Tibial artery (tissue), 4 donors: Measurements from ENCODE around the gene KISS1R.
"Not testable (repeated sequence)": the region's sequence is repeated elsewhere in the genome, so short reads cannot be mapped to it uniquely, and the experiment has no call there.

Experiments used
- DNase-seq, 2 donors: peaks; one replicate each; pipeline ENCODE4 v3.0.0-alpha.2; 2019
- H3K27ac ChIP-seq, 2 donors: fragments of 200-600 bp; sonication (generic) in 1 of 2; 1 replicate in 1 of 2; 2 replicates in 1 of 2; pipeline ENCODE4 v1.5.1; 2018 to 2019; ENCODE audit warnings: mild to moderate bottlenecking in 1 of 2
- H3K27me3 ChIP-seq, 2 donors: fragments of 200-600 bp; sonication (generic) in 1 of 2; one replicate each; pipeline versions ENCODE4 v1.5.1 to v1.6.0; 2016 to 2019
- H3K36me3 ChIP-seq, 3 donors: fragments of 200-600 bp; sonication (generic) in 2 of 3; one replicate each; pipeline ENCODE4 v1.5.1; 2016 to 2019; ENCODE audit warnings: mild to moderate bottlenecking in 2 of 3
- H3K4me1 ChIP-seq, 4 donors: fragments of 200-600 bp; sonication (generic) in 2 of 4; 1 replicate in 3 of 4; 2 replicates in 1 of 4; pipeline ENCODE4 v1.5.1; 2016 to 2019
- H3K4me3 ChIP-seq, 2 donors: fragments of 200-600 bp; sonication (generic) in 1 of 2; 1 replicate in 1 of 2; 2 replicates in 1 of 2; pipeline ENCODE4 v1.5.1; 2018 to 2019; ENCODE audit warnings: mild to moderate bottlenecking in 2 of 2
- H3K9me3 ChIP-seq, 3 donors: fragments of 200-600 bp; sonication (generic) in 1 of 3; one replicate each; pipeline ENCODE4 v1.5.1; 2016 to 2019
- CTCF ChIP-seq, 2 experiments: fragments of 200-600 bp in 1 of 2; fragments of 450-650 bp in 1 of 2; IDR thresholded peaks; one replicate each; pipeline ENCODE4 v1.5.1; 2017 to 2019; ENCODE audit warnings: antibody characterized with exemption in 2 of 2, mild to moderate bottlenecking in 1 of 2, moderate library complexity in 1 of 2
- intact Hi-C: fragments of 100-400 bp; cut with DNase I; formaldehyde crosslinking; loops from one replicate; pipeline ENCODE4 v1.15.0; 2023; ENCODE audit warnings: low total_unique reads

The KISS1R gene

GRCh38 chr19:873561-874041, 43.5 kb upstream of the KISS1R start:
- Histone ChIP-seq H3K27me3 (no peaks in the 10 kb centered on the region), H3K4me1 (peaks cover 0 to 15% (median 9%) of the 10 kb centered on the region in 4 donors), H3K9me3 (no peaks in the 10 kb centered on the region), H3K36me3 (peaks cover 36 to 90% (median 61%) of the 10 kb centered on the region in 3 donors), H3K4me3 (no peak overlapping the region), H3K27ac (no peak overlapping the region)
- DNase-seq: no peak
- intact Hi-C loops: no loop called here
- no peak for TF ChIP-seq CTCF (IDR thresholded peaks at IDR 0.05)

GRCh38 chr19:875265-875879, 41.8 kb upstream of the KISS1R start:
- TF ChIP-seq CTCF (IDR thresholded peaks at IDR 0.05): no peak
- DNase-seq: no peak
- Histone ChIP-seq H3K4me1 (peaks cover 0 to 8% (median 0%) of the 10 kb centered on the region in 4 donors), H3K27ac (no peak overlapping the region), H3K4me3 (no peak overlapping the region), H3K36me3 (peaks cover 44 to 90% (median 68%) of the 10 kb centered on the region in 3 donors), H3K27me3 (no peaks in the 10 kb centered on the region), H3K9me3 (no peaks in the 10 kb centered on the region)
- intact Hi-C loops: no loop called here

- Histone ChIP-seq H3K27me3 (no peaks in the 10 kb centered on the region), H3K4me1 (peaks cover 0 to 8% (median 0%) of the 10 kb centered on the region in 4 donors), H3K27ac (no peak overlapping the region), H3K4me3 (no peak overlapping the region), H3K36me3 (peaks cover 44 to 90% (median 68%) of the 10 kb centered on the region in 3 donors), H3K9me3 (no peaks in the 10 kb centered on the region)
- no peak for DNase-seq
- no peak for TF ChIP-seq CTCF (IDR thresholded peaks at IDR 0.05)
- intact Hi-C loops: no loop called here
Observed at GRCh38 chr19:876089-876488, 41.0 kb upstream of the KISS1R start.

GRCh38 chr19:876780-877314, 40.3 kb upstream of the KISS1R start:
- Histone ChIP-seq H3K4me1 (peaks cover 0 to 8% (median 0%) of the 10 kb centered on the region in 4 donors), H3K27me3 (no peaks in the 10 kb centered on the region), H3K4me3 (no peak overlapping the region), H3K27ac (no peak overlapping the region), H3K36me3 (peaks cover 50 to 92% (median 72%) of the 10 kb centered on the region in 3 donors), H3K9me3 (no peaks in the 10 kb centered on the region)
- no peak for DNase-seq
- intact Hi-C loops: no loop called here
- no peak for TF ChIP-seq CTCF (IDR thresholded peaks at IDR 0.05)

- H3K9me3 ChIP-seq, H3K4me1 ChIP-seq, intact Hi-C loops, DNase-seq, H3K4me3 ChIP-seq, H3K27ac ChIP-seq, H3K27me3 ChIP-seq: not testable (repeated sequence)
- H3K36me3 ChIP-seq: peaks cover 53 to 96% (median 84%) of the 10 kb centered on the region in 3 donors
Observed at GRCh38 chr19:877992-878660, 39.0 kb upstream of the KISS1R start.

GRCh38 chr19:878751-879561, 38.2 kb upstream of the KISS1R start:
- intact Hi-C loops, H3K27me3 ChIP-seq, DNase-seq, H3K27ac ChIP-seq, H3K4me3 ChIP-seq, H3K4me1 ChIP-seq, H3K9me3 ChIP-seq: not testable (repeated sequence)
- peaks cover 54 to 96% (median 84%) of the 10 kb centered on the region in 3 donors for H3K36me3 ChIP-seq
